GM12801 (cell line): Measurements from ENCODE around the gene SKAP2.

ENCODE experiments used
- TF ChIP-seq, protein P1 (sequence below): IDR thresholded peaks from one replicate; pipeline ENCODE4 v1.5.1; 2011; ENCODE audit warnings: control low read depth; ENCODE audit not compliant: insufficient read length; ENCODE audit errors: extremely low read depth

The SKAP2 gene

DNA sequence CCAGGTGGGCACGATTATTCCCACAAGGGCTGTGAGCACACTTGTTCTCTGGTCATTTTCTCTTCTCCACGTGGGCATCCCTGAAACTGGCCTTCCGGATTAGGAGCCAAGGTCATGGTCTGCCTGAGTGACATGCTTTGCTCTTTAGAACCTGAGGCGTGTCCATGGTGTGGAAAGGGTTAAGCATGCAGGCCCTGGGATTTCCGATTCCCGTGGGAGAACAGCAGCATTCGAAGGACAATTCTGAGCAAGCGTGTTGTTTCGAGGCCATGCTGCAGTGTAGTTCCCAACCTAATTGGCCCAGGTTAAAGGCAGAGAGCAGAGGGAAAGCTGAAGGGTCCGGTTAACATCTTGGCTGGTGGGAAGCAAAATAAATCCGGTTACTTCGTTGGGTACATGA lies 245.9 kb downstream of the SKAP2 start:
- TF ChIP-seq, protein P1, sequence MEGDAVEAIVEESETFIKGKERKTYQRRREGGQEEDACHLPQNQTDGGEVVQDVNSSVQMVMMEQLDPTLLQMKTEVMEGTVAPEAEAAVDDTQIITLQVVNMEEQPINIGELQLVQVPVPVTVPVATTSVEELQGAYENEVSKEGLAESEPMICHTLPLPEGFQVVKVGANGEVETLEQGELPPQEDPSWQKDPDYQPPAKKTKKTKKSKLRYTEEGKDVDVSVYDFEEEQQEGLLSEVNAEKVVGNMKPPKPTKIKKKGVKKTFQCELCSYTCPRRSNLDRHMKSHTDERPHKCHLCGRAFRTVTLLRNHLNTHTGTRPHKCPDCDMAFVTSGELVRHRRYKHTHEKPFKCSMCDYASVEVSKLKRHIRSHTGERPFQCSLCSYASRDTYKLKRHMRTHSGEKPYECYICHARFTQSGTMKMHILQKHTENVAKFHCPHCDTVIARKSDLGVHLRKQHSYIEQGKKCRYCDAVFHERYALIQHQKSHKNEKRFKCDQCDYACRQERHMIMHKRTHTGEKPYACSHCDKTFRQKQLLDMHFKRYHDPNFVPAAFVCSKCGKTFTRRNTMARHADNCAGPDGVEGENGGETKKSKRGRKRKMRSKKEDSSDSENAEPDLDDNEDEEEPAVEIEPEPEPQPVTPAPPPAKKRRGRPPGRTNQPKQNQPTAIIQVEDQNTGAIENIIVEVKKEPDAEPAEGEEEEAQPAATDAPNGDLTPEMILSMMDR: no peak
